GM20000 (cell line): Measurements from ENCODE around the gene PLEKHG2.

Experiments
- DNase-seq: peaks from one replicate; pipeline ENCODE4 v3.0.0; 2012; ENCODE audit warnings: low spot score
- CTCF ChIP-seq: IDR thresholded peaks from 2 replicates; pipeline ENCODE4 v1.5.1; 2012; ENCODE audit warnings: mild to moderate bottlenecking, control low read depth; ENCODE audit errors: extremely low read depth, missing control alignments

The PLEKHG2 gene

DNA sequence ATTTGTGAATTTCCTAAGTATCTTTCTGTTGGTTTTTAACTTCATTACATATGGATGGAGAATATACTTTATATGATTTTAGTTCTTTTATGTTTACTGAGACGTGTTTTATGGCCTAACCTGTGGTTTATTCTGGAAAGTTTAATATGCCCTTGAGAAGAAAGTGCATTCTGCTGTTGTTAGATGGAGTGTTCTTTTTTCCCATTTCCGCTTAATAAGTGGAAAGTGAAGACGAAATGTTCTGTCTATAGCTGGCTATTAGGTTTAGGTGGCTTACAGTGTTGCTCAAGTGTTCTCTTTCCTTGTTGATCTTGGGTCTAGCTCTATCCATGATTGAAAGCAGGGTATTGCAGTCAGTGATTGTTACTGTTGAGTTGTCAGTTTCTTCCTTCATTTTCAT, 50.9 kb downstream of the PLEKHG2 start:
- no peak for DNase-seq
- no peak for TF ChIP-seq CTCF

DNA sequence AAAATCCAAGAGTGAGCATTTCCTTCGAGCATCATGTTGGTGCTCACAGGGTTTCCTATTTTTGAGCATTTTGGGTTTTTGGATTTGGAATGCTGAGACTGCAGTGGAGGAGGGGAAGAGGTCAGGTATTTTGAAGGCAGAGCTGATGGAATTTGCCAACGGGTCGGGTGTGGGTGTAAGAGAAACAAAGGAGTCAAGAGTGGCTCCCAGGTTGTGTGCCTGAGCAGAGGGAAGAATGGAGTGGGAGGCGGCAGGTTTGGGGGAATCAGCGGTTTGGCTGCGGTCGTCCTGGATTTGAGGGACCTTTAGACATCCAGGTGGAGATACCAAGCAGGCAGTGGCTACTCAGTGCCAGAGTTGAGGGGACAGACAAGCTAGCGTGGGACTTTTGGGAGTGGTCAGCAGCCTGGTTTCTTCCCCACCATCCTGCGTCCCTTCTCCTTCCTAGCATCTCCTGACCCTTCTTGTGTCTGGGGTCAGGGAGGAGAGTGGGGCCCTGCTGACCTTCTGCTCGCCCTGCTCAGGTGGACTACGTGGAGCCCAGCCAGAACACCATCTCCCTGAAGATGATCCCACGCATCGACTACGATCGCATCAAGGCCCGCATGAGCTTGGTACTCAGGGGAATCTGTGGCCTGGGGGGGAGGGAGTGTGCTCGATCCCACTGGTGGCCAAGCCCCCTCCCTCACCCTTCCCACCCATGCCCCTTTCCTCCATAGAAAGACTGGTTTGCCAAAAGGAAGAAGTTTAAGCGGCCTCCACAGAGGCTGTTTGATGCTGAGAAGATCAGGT, 53.7 kb downstream of the PLEKHG2 start:
- no peak for DNase-seq

GRCh38 chr19:39467941-39468340, 55.5 kb downstream of the PLEKHG2 start:
- DNase-seq = no peak
- no peak for TF ChIP-seq CTCF

More for the DNA sequence above, 53.7 kb downstream of the PLEKHG2 start:
- no peak for TF ChIP-seq CTCF

GRCh38 chr19:39469036-39469435, 56.6 kb downstream of the PLEKHG2 start:
- no peak for TF ChIP-seq CTCF

DNA sequence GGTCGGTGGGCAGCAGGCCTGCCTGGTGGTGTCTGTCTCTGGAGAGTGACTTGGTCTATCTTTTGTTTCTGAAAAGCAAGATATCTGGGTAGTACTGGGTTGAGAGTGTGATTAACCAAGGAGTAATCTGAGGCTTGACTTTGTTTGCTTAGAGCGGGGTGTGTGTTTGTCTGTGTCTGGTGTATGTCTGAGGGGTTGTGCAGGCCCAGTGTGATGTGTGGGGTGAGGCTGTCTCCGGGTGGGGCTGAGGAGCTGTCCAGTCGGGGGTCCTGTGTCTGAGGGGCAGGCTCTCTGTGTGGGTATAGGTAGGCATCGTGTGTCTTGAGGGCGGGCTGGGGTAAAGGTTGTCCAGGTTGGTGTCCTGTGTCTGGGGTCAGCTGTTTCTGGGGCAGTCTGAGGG, 57.1 kb downstream of the PLEKHG2 start:
- TF ChIP-seq CTCF = no peak
- DNase-seq = no peak

More at GRCh38 chr19:39469036-39469435, 56.6 kb downstream of the PLEKHG2 start:
- no peak for DNase-seq

DNA sequence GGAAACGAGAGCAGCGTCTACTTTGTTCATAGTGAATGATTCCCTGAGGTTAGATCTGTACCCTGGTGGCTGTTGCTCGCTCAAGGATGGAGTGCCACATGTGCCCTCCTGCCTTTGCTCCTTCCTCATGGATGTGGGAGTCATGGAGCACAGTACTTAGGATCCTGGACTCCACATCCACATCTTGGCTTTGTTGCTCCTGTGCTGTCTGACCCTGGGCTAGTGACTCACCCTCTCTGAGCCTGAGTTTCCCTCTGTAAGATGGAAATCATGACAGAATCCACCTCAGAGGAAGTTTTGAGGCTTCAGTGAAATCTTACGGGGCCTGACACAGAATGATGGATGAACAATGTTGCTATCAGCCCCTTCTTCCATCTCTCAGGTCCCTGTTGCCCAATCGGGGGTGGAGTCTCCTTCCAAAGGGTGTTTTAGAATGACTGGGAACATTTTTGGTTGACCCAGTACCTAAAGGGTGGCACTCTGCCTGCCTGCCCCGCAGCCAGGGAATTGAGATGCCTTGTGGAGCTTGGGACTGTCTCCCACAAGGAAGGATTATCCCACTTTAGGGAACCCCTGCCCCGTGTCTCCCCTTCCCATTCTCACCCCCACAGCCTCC, 58.4 kb downstream of the PLEKHG2 start:
- no peak for TF ChIP-seq CTCF
- DNase-seq = no peak

DNA sequence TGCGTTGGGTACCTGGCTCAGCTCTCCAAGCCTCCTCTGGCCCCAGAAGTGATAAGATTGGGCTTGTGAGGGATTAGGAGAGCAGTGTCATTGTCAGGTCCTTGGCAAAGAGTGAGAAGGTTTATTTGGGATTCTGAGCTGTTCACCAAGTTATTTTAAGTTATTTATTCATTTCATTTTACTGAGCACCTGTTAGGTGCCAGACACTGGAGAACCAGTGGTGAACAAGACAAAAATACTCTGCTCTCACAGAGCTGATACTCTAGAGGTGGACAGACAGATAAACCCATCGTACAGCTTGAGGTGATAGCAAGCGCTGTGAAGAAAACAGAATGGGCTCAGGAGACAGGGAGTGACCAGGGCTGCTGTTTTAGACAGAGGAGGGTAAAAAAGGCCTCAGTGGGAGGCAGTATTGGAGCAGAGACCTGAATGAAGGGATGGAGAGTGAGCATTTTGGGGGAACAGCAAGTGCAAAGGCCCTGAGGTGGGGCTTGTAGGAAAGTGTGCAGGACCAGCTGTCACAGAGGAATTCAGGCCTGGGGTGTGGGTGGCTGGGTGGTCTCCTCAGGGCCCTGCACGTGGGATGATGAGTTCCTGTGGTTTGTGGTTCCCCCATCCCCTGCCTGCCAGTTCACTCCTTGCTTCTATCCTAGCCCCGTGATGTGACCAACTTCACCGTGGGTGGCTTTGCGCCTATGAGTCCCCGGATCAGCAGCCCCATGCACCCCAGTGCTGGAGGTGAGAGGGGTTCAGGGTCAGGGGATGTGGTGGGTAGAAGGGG, 59.5 kb downstream of the PLEKHG2 start:
- no peak for DNase-seq
- no peak for TF ChIP-seq CTCF
